AG09319 (cell line): ENCODE measurements around the gene CHD9.
"Not testable (repeated sequence)": the region's sequence is repeated elsewhere in the genome, so short reads cannot be mapped to it uniquely, and the experiment has no call there.

ENCODE experiments used
- DNase-seq: peaks from one replicate; pipeline ENCODE4 v3.0.0-alpha.2; 2010; ENCODE audit warnings: low read depth; ENCODE audit errors: extremely low read depth
- TF ChIP-seq, protein P1 (sequence below): IDR thresholded peaks from 2 replicates; pipeline ENCODE4 v1.5.1; 2011; ENCODE audit warnings: low read depth, mild to moderate bottlenecking, inconsistent platforms, low read length, moderate library complexity

CHD9 gene

DNA sequence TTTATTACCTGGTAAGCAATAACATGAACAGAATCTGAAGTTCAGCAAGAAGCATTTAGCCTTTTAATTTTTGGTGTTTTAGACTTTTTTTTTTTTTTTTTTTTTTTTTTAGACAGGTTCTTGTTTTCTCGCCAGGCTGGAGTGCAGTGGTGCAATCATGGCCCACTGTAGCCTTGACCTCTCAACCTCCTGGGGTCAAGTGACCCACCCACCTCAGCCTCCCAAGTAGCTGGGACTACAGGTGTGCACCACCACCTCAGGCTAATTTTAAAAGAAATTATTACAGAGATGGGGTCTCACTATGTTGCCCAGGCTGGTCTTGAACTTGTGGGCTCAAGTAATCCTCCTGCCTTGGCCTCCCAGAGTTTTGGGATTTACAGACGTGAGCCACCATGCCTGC lies 206.5 kb downstream of the CHD9 start:
- no peak for DNase-seq
- TF ChIP-seq, protein P1, sequence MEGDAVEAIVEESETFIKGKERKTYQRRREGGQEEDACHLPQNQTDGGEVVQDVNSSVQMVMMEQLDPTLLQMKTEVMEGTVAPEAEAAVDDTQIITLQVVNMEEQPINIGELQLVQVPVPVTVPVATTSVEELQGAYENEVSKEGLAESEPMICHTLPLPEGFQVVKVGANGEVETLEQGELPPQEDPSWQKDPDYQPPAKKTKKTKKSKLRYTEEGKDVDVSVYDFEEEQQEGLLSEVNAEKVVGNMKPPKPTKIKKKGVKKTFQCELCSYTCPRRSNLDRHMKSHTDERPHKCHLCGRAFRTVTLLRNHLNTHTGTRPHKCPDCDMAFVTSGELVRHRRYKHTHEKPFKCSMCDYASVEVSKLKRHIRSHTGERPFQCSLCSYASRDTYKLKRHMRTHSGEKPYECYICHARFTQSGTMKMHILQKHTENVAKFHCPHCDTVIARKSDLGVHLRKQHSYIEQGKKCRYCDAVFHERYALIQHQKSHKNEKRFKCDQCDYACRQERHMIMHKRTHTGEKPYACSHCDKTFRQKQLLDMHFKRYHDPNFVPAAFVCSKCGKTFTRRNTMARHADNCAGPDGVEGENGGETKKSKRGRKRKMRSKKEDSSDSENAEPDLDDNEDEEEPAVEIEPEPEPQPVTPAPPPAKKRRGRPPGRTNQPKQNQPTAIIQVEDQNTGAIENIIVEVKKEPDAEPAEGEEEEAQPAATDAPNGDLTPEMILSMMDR: no peak

DNA sequence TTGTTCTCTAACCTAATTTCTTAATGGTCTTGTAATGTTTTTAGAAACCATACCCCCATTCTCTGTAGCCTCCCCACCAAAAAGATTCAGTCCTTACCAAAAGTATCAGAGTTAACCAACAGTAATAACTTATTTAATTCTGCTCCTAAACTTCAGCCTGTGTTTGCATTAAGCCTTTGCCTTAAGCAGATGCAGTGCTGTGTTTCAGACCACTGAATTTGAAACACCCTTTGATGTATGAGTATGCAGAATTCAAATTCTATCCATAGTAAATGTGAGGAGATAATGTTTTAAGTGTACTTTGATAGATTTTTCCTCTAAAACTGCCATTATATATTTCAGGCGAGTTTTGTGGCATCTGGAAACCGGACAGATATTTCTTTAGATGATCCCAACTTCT lies 207.9 kb downstream of the CHD9 start:
- TF ChIP-seq, protein P1: no peak

DNA sequence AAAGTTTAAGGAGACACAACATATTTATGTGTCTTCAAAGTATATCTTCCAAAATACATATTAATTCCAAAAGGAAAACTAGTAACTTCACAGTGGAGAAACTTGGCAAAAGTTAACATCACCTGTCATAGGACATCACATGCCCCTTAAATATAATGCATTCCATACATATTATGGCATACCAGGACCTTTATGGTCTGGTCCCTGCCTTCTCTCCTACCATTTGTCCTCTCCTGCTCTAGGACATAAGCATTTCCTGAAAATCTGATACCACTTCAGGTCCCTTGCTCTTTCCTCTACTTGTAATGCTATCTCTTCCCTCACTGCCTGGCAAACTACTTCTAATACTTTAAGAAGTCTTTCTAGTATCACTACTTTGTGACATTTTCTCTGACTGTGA lies 211.4 kb downstream of the CHD9 start:
- TF ChIP-seq, protein P1: no peak
- DNase-seq: no peak

More for the DNA sequence above, 207.9 kb downstream of the CHD9 start:
- no peak for DNase-seq

DNA sequence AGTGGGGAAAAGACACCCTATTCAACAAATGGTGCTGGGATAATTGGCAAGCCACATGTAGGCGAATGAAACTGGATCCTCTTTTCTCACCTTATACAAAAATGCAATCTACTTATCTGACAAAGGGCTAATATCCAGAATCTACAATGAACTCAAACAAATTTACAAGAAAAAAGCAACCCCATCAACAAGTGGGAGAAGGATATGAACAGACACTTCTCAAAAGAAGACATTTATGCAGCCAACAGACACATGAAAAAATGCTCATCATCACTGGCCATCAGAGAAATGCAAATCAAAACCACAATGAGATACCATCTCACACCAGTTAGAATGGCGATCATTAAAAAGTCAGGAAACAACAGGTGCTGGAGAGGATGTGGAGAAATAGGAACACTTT lies 223.7 kb downstream of the CHD9 start:
- not testable (repeated sequence) for DNase-seq

DNA sequence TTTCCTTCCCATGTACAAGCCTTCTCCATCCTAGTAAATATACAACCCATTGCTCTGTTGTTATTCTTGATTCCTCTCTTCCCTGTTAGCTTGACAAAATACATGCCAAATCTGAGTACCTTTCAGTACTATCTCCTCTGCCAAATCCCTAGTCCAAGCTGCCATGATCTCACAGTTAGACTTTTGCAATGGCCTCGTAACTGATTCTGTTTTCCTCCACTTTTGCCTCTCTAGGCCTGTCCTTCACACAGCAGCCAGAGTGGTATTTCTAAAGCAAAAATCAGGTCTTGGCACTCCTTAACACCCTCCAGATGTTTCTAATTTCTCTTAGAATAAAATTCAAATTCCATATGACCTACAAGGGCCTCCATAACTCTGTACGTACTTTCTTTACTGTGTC lies 226.5 kb downstream of the CHD9 start:
- DNase-seq: no peak
- TF ChIP-seq, protein P1: no peak

DNA sequence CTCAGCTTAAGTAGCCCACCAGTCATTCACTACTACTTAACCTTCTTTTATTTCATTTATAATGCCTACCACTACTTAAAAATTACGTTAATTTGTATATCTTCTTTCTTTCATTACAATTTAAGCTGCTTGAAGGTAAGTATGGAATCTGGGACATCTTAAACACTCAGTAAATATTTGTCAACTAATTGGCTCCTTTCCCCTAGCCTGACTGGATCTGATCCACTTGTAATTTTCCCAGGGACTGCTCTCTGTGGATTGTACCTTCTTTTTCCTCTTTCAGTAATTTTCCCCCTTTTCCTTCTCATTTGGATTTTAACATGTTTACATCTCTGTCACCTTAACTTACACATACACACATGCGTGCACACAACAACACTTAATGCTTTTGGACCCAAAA lies 227.1 kb downstream of the CHD9 start:
- TF ChIP-seq, protein P1: no peak
- DNase-seq: no peak

DNA sequence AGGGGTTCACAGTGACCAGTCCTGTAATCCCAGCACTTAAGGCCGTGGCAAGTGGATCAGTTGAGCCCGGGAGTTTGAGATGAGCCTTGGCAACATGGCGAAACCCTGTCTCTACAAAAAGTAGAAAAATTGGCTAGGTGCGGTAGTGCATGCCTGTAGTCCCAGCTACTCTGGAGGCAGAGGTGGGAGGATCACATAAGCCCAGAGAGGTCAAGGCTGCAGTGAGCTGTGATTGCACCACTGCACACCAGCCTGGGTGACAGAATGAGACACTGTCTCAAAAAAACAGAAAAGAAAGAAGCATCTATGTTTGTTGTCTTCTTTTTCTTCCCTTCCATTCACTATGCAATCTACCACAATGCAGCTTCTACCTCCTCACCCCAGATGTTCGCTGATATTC lies 227.5 kb downstream of the CHD9 start:
- DNase-seq: no peak
- TF ChIP-seq, protein P1: no peak
